Activated naive CD4-positive, alpha-beta T cell treated with anti-CD3 and anti-CD28 coated beads, Interleukin-2, amount 50 U/mL, for 72 hours (primary cell): ENCODE measurements around the gene CGB7. TPM values are rescaled to one million over a fixed set of nuclear protein-coding genes. Genes with fewer than 3 reads are reported as not detected.
"Not testable (repeated sequence)": the region's sequence is repeated elsewhere in the genome, so short reads cannot be mapped to it uniquely, and the experiment has no call there.

Experiments used
- ATAC-seq, 2 donors: fragments of 150-1000 bp; cut with Tn5 transposase; 2 replicates each; pipeline ENCODE4 v1.10.0; 2021; ENCODE audit warnings: mild to moderate bottlenecking in 2 of 2, moderate library complexity in 2 of 2
- DNase-seq, 2 donors: peaks; one replicate each; pipeline ENCODE4 v3.0.0; 2021 to 2022; ENCODE audit warnings: low spot score in 2 of 2
- H3K27ac Mint-ChIP-seq, 2 donors: one replicate each; pipeline ENCODE4 v1.8.0; 2022; ENCODE audit warnings: mild to moderate bottlenecking in 2 of 2, mixed read lengths in 2 of 2
- H3K36me3 Mint-ChIP-seq, 2 donors: one replicate each; pipeline ENCODE4 v1.8.0; 2022; ENCODE audit warnings: mixed read lengths in 2 of 2
- H3K9me3 Mint-ChIP-seq, 2 donors: one replicate each; pipeline ENCODE4 v1.8.0; 2022; ENCODE audit warnings: mixed read lengths in 2 of 2
- total RNA-seq, 2 donors: library from RNA; stranded (reverse); gene quantifications; one replicate each; pipeline ENCODE4 v1.2.3, GENCODE V29; 2022

The CGB7 gene
- total RNA-seq, 2 donors from 2014 or later: not detected

DNA sequence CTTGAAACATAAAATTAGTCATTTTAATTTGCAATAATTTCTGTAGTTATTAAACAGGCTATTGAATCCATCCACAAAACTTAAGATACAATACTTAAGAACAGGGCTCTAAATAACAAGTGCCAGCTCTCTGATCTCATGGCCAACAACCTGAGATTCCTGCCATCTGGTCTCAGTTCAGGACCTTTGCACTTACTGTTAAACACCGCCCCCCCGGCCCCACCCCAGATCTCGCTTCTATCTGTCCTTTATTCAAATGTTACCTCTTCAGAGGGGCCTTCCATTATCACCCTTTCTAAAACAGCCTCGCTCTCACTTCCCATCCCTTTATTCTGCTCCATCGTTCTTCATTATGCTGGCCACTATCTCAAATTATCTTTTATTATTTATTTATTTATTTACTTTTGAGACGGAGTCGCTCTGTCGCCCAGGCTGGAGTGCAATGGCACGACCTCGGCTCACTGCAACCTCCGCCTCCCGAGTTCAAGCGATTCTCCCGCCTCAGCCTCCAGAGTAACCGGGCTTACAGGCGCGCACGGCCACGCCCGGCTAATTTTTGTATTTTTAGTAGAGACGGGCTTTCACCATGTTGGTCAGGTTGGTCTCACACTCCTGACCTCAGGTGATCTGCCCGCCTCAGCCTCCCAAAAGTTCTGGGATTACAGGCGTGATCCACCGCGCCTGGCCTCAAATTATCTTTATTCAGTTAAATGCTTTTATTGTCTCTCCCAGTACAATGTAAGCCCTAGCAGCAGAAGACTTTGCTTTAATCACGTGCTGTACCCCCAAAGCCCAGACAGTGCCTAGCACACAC, 26.9 kb upstream of the CGB7 start:
- no peak for ATAC-seq
- peak overlapping the region; percentile 94 to 100 for H3K27ac Mint-ChIP-seq
- H3K9me3 Mint-ChIP-seq: no peaks in the 10 kb centered on the region
- no peak for DNase-seq
- peaks cover 19 to 23% of the 10 kb centered on the region in 2 donors for H3K36me3 Mint-ChIP-seq

- H3K27ac Mint-ChIP-seq: no peak overlapping the region
- ATAC-seq: no peak
These were observed 23.7 kb upstream of the CGB7 start for GRCh38 chr19:49081273-49081672.

GRCh38 chr19:49080392-49080791, 22.8 kb upstream of the CGB7 start:
- Mint-ChIP-seq H3K27ac (no peak overlapping the region), H3K36me3 (peaks cover 0 to 4% of the 10 kb centered on the region in 2 donors), H3K9me3 (no peaks in the 10 kb centered on the region)
- DNase-seq (no peak), ATAC-seq (no peak)

More at GRCh38 chr19:49081273-49081672, 23.7 kb upstream of the CGB7 start:
- no peak for DNase-seq
- peaks cover 6 to 13% of the 10 kb centered on the region in 2 donors for H3K36me3 Mint-ChIP-seq
- no peaks in the 10 kb centered on the region for H3K9me3 Mint-ChIP-seq

DNA sequence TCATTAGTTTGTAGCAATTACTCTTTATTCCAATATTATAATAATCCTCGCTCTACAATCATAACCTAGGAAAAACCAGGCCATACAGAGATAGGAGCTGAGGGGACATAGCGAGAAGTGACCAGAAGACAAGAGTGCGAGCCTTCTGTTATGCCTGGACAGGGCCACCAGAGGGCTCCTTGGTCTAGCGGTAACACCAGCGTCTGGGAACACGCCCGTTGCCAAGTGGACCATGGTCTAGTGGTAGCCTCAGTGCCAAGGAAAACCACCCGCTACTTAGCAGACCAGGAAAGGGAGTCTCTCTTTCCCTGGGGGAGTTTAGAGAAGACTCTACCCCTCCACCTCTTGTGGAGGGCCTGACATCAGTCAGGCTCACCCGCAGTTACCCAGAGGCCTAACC, 17.3 kb upstream of the CGB7 start:
- H3K27ac Mint-ChIP-seq, DNase-seq, ATAC-seq, H3K9me3 Mint-ChIP-seq: not testable (repeated sequence)
- H3K36me3 Mint-ChIP-seq: peaks cover 10 to 16% of the 10 kb centered on the region in 2 donors

- Mint-ChIP-seq H3K9me3 (peaks cover 0 to 8% of the 10 kb centered on the region in 2 donors), H3K27ac (no peak overlapping the region), H3K36me3 (peaks cover 10 to 22% of the 10 kb centered on the region in 2 donors)
- ATAC-seq (no peak), DNase-seq (no peak)
These were observed 16.2 kb upstream of the CGB7 start for GRCh38 chr19:49073514-49074378.

DNA sequence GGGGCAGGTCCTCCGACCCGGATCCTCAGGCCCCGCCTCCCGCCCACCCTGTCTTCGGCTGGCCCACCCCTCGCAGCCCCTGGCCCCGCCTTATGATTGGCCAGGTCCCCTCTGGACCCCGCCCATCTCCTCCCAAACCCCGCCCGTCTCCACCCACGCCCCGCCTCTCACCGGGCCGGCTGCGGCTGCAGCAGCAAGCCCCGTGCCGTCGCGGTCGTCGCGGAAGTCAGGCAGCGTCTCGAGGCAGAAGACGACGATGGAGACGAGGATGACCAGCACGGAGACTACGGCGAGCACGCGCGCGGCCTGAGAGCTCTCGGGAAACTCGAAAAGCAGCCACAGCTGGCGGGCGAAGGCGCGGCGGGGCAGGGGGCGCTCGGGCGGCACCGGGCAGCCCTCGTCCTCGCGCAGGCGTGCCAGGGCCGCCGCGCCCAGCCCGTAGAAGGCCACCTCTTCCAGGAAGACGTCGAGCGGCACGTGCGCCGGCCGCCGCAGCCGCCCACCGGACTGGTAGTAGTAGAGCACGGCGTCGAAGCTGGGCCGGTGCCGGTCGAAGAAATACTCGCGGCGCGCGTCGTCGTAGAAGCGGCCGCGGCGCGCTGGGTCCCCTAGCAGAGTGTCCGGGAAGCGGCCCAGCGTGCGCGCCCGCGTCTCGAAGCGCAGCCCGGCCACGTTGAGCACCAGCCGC, 14.5 kb upstream of the CGB7 start:
- peaks cover 10 to 22% of the 10 kb centered on the region in 2 donors for H3K36me3 Mint-ChIP-seq
- ATAC-seq (no peak), DNase-seq (no peak)
- H3K9me3 Mint-ChIP-seq: peaks cover 0 to 8% of the 10 kb centered on the region in 2 donors
- H3K27ac Mint-ChIP-seq: no peak overlapping the region

GRCh38 chr19:49070416-49070815, 12.9 kb upstream of the CGB7 start:
- H3K36me3 Mint-ChIP-seq: peaks cover 10 to 22% of the 10 kb centered on the region in 2 donors
- H3K9me3 Mint-ChIP-seq: peaks cover 0 to 8% of the 10 kb centered on the region in 2 donors
- no peak for ATAC-seq
- H3K27ac Mint-ChIP-seq: no peak overlapping the region
- DNase-seq: no peak

GRCh38 chr19:49069026-49069425, 11.5 kb upstream of the CGB7 start:
- DNase-seq: no peak
- Mint-ChIP-seq H3K36me3 (peaks cover 10 to 22% of the 10 kb centered on the region in 2 donors), H3K27ac (no peak overlapping the region), H3K9me3 (peaks cover 0 to 8% of the 10 kb centered on the region in 2 donors)
- no peak for ATAC-seq

DNA sequence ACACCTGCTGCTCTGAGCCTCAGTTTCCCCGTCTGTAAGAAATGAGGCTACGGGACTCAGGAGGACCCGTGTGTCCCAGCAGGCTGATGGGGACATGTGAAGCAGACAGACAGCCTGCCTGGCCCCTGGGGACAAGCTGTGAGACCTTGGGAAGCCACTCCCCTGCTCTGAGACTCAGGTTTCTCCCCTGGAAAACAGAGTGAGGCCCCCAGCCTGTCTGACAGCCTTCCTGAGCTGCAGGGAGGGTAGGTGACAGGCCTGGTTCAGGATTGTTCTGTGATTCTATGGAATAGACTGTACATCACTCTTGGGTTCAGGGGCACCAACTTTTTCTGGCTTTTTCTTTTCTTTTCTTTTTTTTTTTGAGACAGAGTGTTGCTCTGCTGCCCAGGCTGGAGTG, 10.0 kb upstream of the CGB7 start:
- DNase-seq (no peak), ATAC-seq (no peak)
- H3K27ac Mint-ChIP-seq: no peak overlapping the region
- peaks cover under 1 to 12% of the 10 kb centered on the region in 2 donors for H3K36me3 Mint-ChIP-seq
- peaks cover 0 to 8% of the 10 kb centered on the region in 2 donors for H3K9me3 Mint-ChIP-seq

DNA sequence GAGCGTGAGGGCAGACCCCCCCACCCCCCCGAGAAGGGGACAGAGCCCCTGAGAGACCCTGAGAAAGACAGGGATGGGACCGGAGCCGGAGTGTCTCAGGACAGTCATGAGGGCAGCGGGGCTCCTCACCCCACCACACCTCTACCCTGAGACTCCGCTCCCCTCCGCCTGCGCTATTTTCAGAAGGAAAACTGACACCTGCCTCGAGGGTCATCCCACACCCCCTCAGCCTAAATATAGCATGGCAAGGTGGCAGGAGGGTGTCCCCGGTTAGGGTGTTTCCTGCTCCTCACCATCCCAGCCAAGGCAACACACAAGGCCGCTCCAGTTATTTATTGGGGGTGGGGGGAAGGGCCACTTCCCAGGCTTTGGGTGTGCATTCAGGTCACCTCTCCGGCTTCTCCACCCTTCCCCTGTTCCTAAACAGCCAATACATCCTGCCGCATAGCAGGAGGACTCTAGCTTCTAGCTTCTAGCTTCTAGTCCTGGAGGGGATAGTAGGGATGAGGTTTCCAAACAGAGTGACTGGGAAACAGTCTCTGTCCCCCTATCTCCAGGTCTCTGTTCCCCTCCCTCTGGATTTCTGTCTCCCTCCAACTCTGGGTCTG, 8.5 kb upstream of the CGB7 start:
- ATAC-seq (no peak), DNase-seq (no peak)
- peaks cover 0 to 8% of the 10 kb centered on the region in 2 donors for H3K9me3 Mint-ChIP-seq
- H3K27ac Mint-ChIP-seq: no peak overlapping the region
- peaks cover 0 to 12% of the 10 kb centered on the region in 2 donors for H3K36me3 Mint-ChIP-seq

DNA sequence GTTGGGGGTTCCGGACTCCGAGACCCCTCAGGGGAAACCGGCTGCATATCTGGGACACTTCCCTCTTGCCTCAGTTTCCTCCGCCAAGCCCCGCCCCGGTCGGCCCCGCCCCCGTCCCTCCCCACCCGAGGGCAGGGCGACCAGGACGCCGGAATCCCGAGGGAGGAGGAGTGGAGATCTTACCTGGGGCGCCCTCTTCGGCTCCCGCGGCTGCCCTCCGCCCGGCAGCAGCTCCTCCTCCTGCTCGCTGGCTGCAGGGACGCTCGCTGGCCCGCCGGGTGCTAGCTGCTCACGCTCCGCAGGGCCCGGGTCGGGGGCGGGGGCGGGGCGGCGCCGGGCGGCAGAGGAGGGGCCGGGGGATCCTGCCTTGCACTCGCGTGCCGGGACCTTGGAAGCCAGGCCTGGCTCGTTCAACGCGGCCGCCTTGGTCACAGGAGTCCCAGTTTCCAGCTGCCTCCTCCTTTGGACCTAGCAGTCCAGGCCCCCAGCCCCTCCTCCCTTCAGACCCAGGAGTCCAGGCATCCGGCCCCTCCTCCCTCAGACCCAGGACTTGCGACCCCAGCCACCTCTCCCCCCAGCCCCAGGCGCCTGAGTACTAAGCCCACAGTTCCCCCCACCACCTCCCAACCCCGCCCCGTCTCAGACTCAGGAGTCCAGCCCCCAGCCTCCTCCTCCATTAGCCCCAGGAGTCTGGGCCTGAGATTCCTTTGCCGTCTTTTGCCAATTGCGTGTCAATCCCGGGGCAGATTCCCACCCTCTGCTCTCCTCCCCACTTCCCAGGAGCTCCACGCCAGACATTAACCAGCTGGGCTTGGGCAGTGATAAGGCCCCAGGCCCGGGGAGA, 7.4 kb upstream of the CGB7 start, which contains the start of gene NTF4:
Gene NTF4 (minus strand): TSS at position 51 of the 844 bp plus-strand sequence. CDS start 2,821 bp downstream, outside the sequence.
- DNase-seq: no peak
- Mint-ChIP-seq H3K27ac (no peak within 1 kb of the TSS), H3K36me3 (peaks cover 0 to 7% of the 10 kb centered on the region in 2 donors), H3K9me3 (peaks cover 0 to 8% of the 10 kb centered on the region in 2 donors)
- ATAC-seq: peak; percentile 14 to 48

GRCh38 chr19:49064029-49064629, 6.6 kb upstream of the CGB7 start:
- no peak for ATAC-seq
- peaks cover 0 to under 1% of the 10 kb centered on the region in 2 donors for H3K36me3 Mint-ChIP-seq
- H3K9me3 Mint-ChIP-seq: peaks cover 0 to 1% of the 10 kb centered on the region in 2 donors
- no peak overlapping the region for H3K27ac Mint-ChIP-seq
- no peak for DNase-seq

DNA sequence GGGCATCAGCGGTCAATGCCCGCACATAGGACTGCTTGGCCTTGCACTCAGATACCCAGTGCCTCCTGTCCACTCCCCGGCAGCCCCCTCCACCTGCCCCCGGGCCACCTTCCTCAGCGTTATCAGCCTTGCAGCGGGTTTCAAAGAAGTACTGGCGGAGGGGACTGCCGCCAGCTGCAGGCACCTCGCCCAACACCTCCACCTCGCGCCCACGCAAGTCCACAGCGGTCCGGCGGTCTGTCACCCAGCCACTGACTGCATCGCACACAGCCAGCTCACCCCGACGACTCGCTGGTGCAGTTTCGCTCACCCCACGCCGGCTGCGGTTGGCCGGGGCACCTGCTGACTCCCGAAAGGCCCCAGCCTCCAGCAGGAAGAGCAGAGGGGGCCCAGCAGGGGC, 3.9 kb upstream of the CGB7 start:
- Mint-ChIP-seq H3K36me3 (no peaks in the 10 kb centered on the region), H3K9me3 (no peaks in the 10 kb centered on the region), H3K27ac (no peak overlapping the region)
- no peak for DNase-seq
- no peak for ATAC-seq

DNA sequence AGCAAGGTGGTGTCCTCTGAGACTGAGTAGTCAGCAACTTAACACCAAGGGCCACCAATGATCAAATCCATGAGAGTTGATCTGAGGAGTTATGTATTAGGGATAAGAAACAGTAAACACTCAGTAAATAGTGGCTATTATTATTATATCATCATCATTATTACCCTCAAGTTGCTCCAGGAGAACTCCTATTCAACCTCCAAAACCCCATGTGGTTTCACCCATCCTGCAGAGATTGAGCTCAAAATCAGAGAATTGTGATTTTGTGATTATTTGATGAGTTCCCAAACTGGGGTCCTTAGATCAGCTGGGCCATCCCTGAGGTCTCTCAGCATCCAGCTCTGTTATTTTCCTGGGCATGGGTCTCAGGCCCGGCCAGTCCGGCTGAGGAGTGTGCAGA, 3.5 kb upstream of the CGB7 start:
- Mint-ChIP-seq H3K27ac (no peak overlapping the region), H3K9me3 (no peaks in the 10 kb centered on the region), H3K36me3 (no peaks in the 10 kb centered on the region)
- DNase-seq (no peak), ATAC-seq (no peak)

- Mint-ChIP-seq H3K9me3 (no peaks in the 10 kb centered on the region), H3K27ac (no peak overlapping the region), H3K36me3 (no peaks in the 10 kb centered on the region)
- DNase-seq (no peak), ATAC-seq (no peak)
These were observed 1.5 kb upstream of the CGB7 start for GRCh38 chr19:49059053-49059452.
